HepG2 (cell line): Measurements from ENCODE around the gene ZNF281. TPM values are rescaled to one million over a fixed set of nuclear protein-coding genes. Genes with fewer than 3 reads are reported as not detected.
A peak's percentile ranks its signal among the peaks of the same experiment; 100 is the strongest.

Experiments
- BCL6 ChIP-seq: IDR thresholded peaks from 2 replicates; pipeline ENCODE4 v1.6.1; 2016; ENCODE audit warnings: missing genetic modification reagents, missing compliant biosample characterization
- CBX2 ChIP-seq, 2 experiments: fragments of 200-600 bp in 1 of 2; sonication (generic); formaldehyde crosslinking in 1 of 2; IDR thresholded peaks; 2 replicates each; pipeline versions ENCODE4 v1.7.0 to v1.8.1; 2018 to 2022; ENCODE audit warnings: low read depth in 2 of 2, low read length in 1 of 2, mild to moderate bottlenecking in 1 of 2, missing genetic modification reagents in 1 of 2
- CCDC6 ChIP-seq: sonication (generic); formaldehyde crosslinking; IDR thresholded peaks from 2 replicates; pipeline ENCODE4 v1.8.1; 2022; ENCODE audit warnings: mild to moderate bottlenecking, missing genetic modification reagents, moderate library complexity
- ETV6 ChIP-seq: sonication (generic); formaldehyde crosslinking; conservative IDR thresholded peaks from 2 replicates; pipeline ENCODE4 v1.4.0; 2020; ENCODE audit warnings: missing genetic modification reagents
- FOXA1 ChIP-seq, 2 experiments: fragments of 450-650 bp in 1 of 2; sonication (generic) in 1 of 2; formaldehyde crosslinking in 1 of 2; IDR thresholded peaks; 2 replicates each; pipeline versions ENCODE4 v1.4.0 to v1.6.1; 2016 to 2020; ENCODE audit warnings: missing genetic modification reagents in 1 of 2
- GLI4 ChIP-seq: sonication (generic); formaldehyde crosslinking; IDR thresholded peaks from 2 replicates; pipeline ENCODE4 v1.5.1; 2020; ENCODE audit warnings: missing genetic modification reagents, mild to moderate bottlenecking, moderate library complexity, borderline replicate concordance
- HMGA1 ChIP-seq: sonication (generic); formaldehyde crosslinking; conservative IDR thresholded peaks from 2 replicates; pipeline ENCODE4 v1.4.0; 2020; ENCODE audit warnings: missing genetic modification reagents
- KDM4B ChIP-seq: sonication (generic); formaldehyde crosslinking; IDR thresholded peaks from 2 replicates; pipeline ENCODE4 v1.4.0; 2020; ENCODE audit warnings: missing genetic modification reagents
- NFATC3 ChIP-seq: sonication (generic); formaldehyde crosslinking; IDR thresholded peaks from 2 replicates; pipeline ENCODE4 v1.5.1; 2020; ENCODE audit warnings: mild to moderate bottlenecking, missing genetic modification reagents
- SALL1 ChIP-seq: sonication (generic); formaldehyde crosslinking; IDR thresholded peaks from 2 replicates; pipeline ENCODE4 v1.8.0; 2022; ENCODE audit warnings: mild to moderate bottlenecking, missing genetic modification reagents
- SMARCE1 ChIP-seq: fragments of 450-650 bp; IDR thresholded peaks from 2 replicates; pipeline ENCODE4 v1.6.1; 2017; ENCODE audit warnings: borderline replicate concordance
- TBL1XR1 ChIP-seq: fragments of 150-350 bp; IDR thresholded peaks from 2 replicates; pipeline ENCODE4 v1.6.1; 2014; ENCODE audit warnings: borderline replicate concordance, low read length; ENCODE audit not compliant: partially characterized antibody
- ZNF616 ChIP-seq: sonication (generic); formaldehyde crosslinking; IDR thresholded peaks from 2 replicates; pipeline ENCODE4 v1.5.0; 2020; ENCODE audit warnings: low read depth, mild to moderate bottlenecking, missing genetic modification reagents
- ZNF619 ChIP-seq: sonication (generic); formaldehyde crosslinking; IDR thresholded peaks from 2 replicates; pipeline ENCODE4 v1.4.0; 2020; ENCODE audit warnings: mild to moderate bottlenecking, missing genetic modification reagents
- ZNF672 ChIP-seq: sonication (generic); formaldehyde crosslinking; IDR thresholded peaks from 2 replicates; pipeline ENCODE4 v1.8.1; 2022; ENCODE audit warnings: missing genetic modification reagents
- ZNF780A ChIP-seq: sonication (generic); formaldehyde crosslinking; IDR thresholded peaks from 2 replicates; pipeline ENCODE4 v1.8.0; 2022; ENCODE audit warnings: mild to moderate bottlenecking, missing genetic modification reagents, moderate library complexity
- polyA plus RNA-seq, 8 experiments: library from polyadenylated mRNA; depleted of rRNA in 3 of 8; stranded (reverse) in 7 of 8; unstranded in 1 of 8; fragments of >200 nt; fragmentation: Illumina TruSeq in 4 of 8; extraction: Trizol in 4 of 8; gene quantifications; 2 replicates each; pipeline versions ENCODE4 v1.2.1 to v1.2.3, GENCODE V29; 2011 to 2016; ENCODE audit warnings: low read depth in 4 of 8, missing spikeins in 1 of 8, mixed read lengths in 1 of 8; ENCODE audit not compliant: insufficient read depth in 1 of 8
- total RNA-seq, 5 experiments: library from RNA; depleted of rRNA; stranded (reverse); fragments of >200 nt; fragmentation: Illumina TruSeq; extraction: Trizol; gene quantifications; 2 replicates each; pipeline ENCODE4 v1.2.3, GENCODE V29; 2016; ENCODE audit warnings: low read depth in 1 of 5
- TF ChIP-seq, protein P1 (sequence below): sonication (generic); formaldehyde crosslinking; IDR thresholded peaks from 2 replicates; pipeline ENCODE4 v1.4.0; 2020; ENCODE audit warnings: mild to moderate bottlenecking, missing genetic modification reagents
- TF ChIP-seq, protein P2 (sequence below): sonication (generic); formaldehyde crosslinking; IDR thresholded peaks from 2 replicates; pipeline ENCODE4 v1.4.0; 2020; ENCODE audit warnings: missing genetic modification reagents, borderline replicate concordance
- TF ChIP-seq, protein P3 (sequence below): sonication (generic); formaldehyde crosslinking; IDR thresholded peaks from 2 replicates; pipeline ENCODE4 v1.4.0; 2020; ENCODE audit warnings: mild to moderate bottlenecking, missing genetic modification reagents
- TF ChIP-seq, protein P4 (sequence below): sonication (generic); formaldehyde crosslinking; IDR thresholded peaks from 2 replicates; pipeline ENCODE4 v1.4.0; 2020; ENCODE audit warnings: missing genetic modification reagents

ZNF281 gene
- total and polyA plus RNA-seq, 2 of the 13 experiments (the other 11 are each of a cell fraction or from before 2014, with no cell fraction given), result 7.7 to 20.6 TPM

DNA sequence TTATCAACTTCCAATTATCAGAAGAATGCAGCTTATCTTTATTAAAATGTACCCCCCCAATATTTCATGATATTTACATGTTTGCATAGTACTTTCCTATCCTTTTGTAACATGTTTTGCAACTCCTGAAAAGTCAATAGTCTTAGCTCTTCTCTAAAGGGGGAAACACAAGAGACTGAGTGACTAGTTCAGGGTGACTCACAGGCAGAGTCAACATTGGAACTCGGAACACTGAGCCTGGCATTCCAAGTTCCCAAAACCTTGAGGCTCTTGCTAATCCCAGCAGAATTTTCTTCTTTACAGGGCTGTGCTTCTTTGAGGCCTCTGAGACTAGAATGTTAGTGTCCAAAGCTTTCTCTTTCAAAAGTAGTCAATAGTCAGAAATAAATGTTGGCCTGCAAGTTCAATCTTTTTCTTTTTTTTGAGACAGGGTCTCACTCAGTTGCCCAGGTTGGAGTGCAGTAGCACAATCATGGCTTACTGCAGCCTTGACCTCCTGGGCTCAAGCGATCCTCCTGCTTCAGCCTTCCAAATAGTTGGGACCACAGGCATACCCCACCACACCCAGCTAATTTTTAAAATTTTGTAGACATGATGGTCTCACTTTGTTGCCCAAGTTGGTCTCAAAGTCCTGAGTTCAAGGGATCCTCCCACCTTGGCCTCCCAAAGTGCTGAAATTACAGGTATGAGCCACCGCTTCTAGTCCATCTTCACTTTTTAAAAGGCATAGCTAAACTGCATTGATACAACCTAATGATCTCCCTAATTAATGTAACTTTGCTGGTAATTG lies 37.5 kb downstream of the ZNF281 start (continued):
- TF ChIP-seq SMARCE1 (peak; percentile 97), ZNF672 (no peak), SALL1 (peak; percentile 96), NFATC3 (CRISPR knock-in tag) (no peak), TBL1XR1 (peak; percentile 41), HMGA1 (CRISPR knock-in tag) (no peak), ZNF619 (CRISPR knock-in tag) (no peak), GLI4 (CRISPR knock-in tag) (no peak), ZNF780A (CRISPR knock-in tag) (0 out of 2 replicates have a peak, but pooled peaks have one; percentile 55), ETV6 (CRISPR knock-in tag) (no peak), KDM4B (CRISPR knock-in tag) (0 out of 2 replicates have a peak, but pooled peaks have one; percentile 50), FOXA1 (IDR thresholded peaks at IDR 0.05) (peak; percentile 98), FOXA1 (CRISPR knock-in tag; IDR thresholded peaks at IDR 0.05) (peak; percentile 99), CBX2 (IDR thresholded peaks at IDR 0.05; ENCODE audit: low read depth, low read length) (no peak), CBX2 (CRISPR knock-in tag; IDR thresholded peaks at IDR 0.05; ENCODE audit: low read depth) (no peak), BCL6 (peak; percentile 91), ZNF616 (CRISPR knock-in tag) (no peak), CCDC6 (no peak)
- TF ChIP-seq, protein P1, sequence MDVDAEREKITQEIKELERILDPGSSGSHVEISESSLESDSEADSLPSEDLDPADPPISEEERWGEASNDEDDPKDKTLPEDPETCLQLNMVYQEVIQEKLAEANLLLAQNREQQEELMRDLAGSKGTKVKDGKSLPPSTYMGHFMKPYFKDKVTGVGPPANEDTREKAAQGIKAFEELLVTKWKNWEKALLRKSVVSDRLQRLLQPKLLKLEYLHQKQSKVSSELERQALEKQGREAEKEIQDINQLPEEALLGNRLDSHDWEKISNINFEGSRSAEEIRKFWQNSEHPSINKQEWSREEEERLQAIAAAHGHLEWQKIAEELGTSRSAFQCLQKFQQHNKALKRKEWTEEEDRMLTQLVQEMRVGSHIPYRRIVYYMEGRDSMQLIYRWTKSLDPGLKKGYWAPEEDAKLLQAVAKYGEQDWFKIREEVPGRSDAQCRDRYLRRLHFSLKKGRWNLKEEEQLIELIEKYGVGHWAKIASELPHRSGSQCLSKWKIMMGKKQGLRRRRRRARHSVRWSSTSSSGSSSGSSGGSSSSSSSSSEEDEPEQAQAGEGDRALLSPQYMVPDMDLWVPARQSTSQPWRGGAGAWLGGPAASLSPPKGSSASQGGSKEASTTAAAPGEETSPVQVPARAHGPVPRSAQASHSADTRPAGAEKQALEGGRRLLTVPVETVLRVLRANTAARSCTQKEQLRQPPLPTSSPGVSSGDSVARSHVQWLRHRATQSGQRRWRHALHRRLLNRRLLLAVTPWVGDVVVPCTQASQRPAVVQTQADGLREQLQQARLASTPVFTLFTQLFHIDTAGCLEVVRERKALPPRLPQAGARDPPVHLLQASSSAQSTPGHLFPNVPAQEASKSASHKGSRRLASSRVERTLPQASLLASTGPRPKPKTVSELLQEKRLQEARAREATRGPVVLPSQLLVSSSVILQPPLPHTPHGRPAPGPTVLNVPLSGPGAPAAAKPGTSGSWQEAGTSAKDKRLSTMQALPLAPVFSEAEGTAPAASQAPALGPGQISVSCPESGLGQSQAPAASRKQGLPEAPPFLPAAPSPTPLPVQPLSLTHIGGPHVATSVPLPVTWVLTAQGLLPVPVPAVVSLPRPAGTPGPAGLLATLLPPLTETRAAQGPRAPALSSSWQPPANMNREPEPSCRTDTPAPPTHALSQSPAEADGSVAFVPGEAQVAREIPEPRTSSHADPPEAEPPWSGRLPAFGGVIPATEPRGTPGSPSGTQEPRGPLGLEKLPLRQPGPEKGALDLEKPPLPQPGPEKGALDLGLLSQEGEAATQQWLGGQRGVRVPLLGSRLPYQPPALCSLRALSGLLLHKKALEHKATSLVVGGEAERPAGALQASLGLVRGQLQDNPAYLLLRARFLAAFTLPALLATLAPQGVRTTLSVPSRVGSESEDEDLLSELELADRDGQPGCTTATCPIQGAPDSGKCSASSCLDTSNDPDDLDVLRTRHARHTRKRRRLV (CRISPR knock-in tag), result no peak
- TF ChIP-seq, protein P2, sequence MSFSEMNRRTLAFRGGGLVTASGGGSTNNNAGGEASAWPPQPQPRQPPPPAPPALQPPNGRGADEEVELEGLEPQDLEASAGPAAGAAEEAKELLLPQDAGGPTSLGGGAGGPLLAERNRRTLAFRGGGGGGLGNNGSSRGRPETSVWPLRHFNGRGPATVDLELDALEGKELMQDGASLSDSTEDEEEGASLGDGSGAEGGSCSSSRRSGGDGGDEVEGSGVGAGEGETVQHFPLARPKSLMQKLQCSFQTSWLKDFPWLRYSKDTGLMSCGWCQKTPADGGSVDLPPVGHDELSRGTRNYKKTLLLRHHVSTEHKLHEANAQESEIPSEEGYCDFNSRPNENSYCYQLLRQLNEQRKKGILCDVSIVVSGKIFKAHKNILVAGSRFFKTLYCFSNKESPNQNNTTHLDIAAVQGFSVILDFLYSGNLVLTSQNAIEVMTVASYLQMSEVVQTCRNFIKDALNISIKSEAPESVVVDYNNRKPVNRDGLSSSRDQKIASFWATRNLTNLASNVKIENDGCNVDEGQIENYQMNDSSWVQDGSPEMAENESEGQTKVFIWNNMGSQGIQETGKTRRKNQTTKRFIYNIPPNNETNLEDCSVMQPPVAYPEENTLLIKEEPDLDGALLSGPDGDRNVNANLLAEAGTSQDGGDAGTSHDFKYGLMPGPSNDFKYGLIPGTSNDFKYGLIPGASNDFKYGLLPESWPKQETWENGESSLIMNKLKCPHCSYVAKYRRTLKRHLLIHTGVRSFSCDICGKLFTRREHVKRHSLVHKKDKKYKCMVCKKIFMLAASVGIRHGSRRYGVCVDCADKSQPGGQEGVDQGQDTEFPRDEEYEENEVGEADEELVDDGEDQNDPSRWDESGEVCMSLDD (CRISPR knock-in tag), result peak; percentile 82; the same call in 1 of the 2 replicates
- TF ChIP-seq, protein P3, sequence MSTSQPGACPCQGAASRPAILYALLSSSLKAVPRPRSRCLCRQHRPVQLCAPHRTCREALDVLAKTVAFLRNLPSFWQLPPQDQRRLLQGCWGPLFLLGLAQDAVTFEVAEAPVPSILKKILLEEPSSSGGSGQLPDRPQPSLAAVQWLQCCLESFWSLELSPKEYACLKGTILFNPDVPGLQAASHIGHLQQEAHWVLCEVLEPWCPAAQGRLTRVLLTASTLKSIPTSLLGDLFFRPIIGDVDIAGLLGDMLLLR (CRISPR knock-in tag), result no peak
- TF ChIP-seq, protein P4, sequence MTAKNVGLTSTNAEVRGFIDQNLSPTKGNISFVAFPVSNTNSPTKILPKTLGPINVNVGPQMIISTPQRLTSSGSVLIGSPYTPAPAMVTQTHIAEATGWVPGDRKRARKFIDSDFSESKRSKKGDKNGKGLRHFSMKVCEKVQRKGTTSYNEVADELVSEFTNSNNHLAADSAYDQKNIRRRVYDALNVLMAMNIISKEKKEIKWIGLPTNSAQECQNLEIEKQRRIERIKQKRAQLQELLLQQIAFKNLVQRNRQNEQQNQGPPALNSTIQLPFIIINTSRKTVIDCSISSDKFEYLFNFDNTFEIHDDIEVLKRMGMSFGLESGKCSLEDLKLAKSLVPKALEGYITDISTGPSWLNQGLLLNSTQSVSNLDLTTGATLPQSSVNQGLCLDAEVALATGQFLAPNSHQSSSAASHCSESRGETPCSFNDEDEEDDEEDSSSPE, result 0 out of 2 replicates have a peak, but pooled peaks have one; percentile 26
